HFFc6 (cell line): ENCODE results near the gene RARRES2. TPM values are rescaled to one million over a fixed set of nuclear protein-coding genes. Genes with fewer than 3 reads are reported as not detected.

Source experiments
- DNase-seq: peaks from one replicate; pipeline ENCODE4 v3.0.0-alpha.2; 2018
- H3K27ac Mint-ChIP-seq: 2 replicates; pipeline ENCODE4 v1.8.0; 2020; ENCODE audit warnings: mild to moderate bottlenecking, mixed read lengths
- H3K27me3 Mint-ChIP-seq: 2 replicates; pipeline ENCODE4 v1.8.0; 2021; ENCODE audit warnings: mild to moderate bottlenecking, moderate library complexity, mixed read lengths; ENCODE audit not compliant: insufficient read depth
- H3K36me3 Mint-ChIP-seq: 2 replicates; pipeline ENCODE4 v1.8.0; 2021; ENCODE audit warnings: low read depth, mixed read lengths
- H3K4me1 Mint-ChIP-seq: 2 replicates; pipeline ENCODE4 v1.8.0; 2020; ENCODE audit warnings: low read depth, mixed read lengths
- H3K4me3 Mint-ChIP-seq: 2 replicates; pipeline ENCODE4 v1.8.0; 2020; ENCODE audit warnings: mild to moderate bottlenecking, moderate library complexity, mixed read lengths
- H3K9me3 Mint-ChIP-seq: 2 replicates; pipeline ENCODE4 v1.8.0; 2020; ENCODE audit warnings: mild to moderate bottlenecking, mixed read lengths
- CTCF ChIP-seq: fragments of 200-600 bp; sonication (generic); IDR thresholded peaks from 2 replicates; pipeline ENCODE4 v1.5.0; 2021; ENCODE audit warnings: antibody characterized with exemption, mild to moderate bottlenecking
- total RNA-seq, 6 experiments: library from RNA; stranded (reverse); fragmentation: NEBNext Ultra II Directional; extraction: Animal tissue kit (Norgen Biotek cat#: 25700); gene quantifications; 2 replicates in 1 of 6; 3 replicates in 5 of 6; pipeline ENCODE4 v1.2.3, GENCODE V29; 2021

Gene RARRES2
- total RNA-seq, 6 experiments from 2014 or later, result 0.28 to 0.39 TPM; not detected in 4

- Mint-ChIP-seq H3K4me1 (no peaks in the 10 kb centered on the region; the same call in 1 of the 2 replicates), H3K4me3 (no peak overlapping the region), H3K27me3 (no peaks in the 10 kb centered on the region; the same call in none of the 2 replicates), H3K36me3 (no peaks in the 10 kb centered on the region), H3K27ac (no peak overlapping the region), H3K9me3 (no peaks in the 10 kb centered on the region)
- no peak for DNase-seq
- no peak for TF ChIP-seq CTCF
Observed at GRCh38 chr7:150358988-150359621, 17.7 kb upstream of the RARRES2 start.

- Mint-ChIP-seq H3K9me3 (no peaks in the 10 kb centered on the region), H3K36me3 (no peaks in the 10 kb centered on the region), H3K4me1 (no peaks in the 10 kb centered on the region; the same call in 1 of the 2 replicates), H3K4me3 (no peak overlapping the region), H3K27ac (no peak overlapping the region), H3K27me3 (no peaks in the 10 kb centered on the region; the same call in none of the 2 replicates)
- no peak for TF ChIP-seq CTCF
- no peak for DNase-seq
Observed at GRCh38 chr7:150358433-150358832, 17.0 kb upstream of the RARRES2 start.

- H3K27ac Mint-ChIP-seq, result no peak overlapping the region
- no peak for DNase-seq
- no peaks in the 10 kb centered on the region; the same call in 1 of the 2 replicates for H3K4me1 Mint-ChIP-seq
- H3K4me3 Mint-ChIP-seq, result no peak overlapping the region
- H3K36me3 Mint-ChIP-seq, result no peaks in the 10 kb centered on the region
- no peaks in the 10 kb centered on the region for H3K9me3 Mint-ChIP-seq
- no peak for TF ChIP-seq CTCF
- H3K27me3 Mint-ChIP-seq, result no peaks in the 10 kb centered on the region; the same call in none of the 2 replicates
Observed at GRCh38 chr7:150357771-150358427, 16.5 kb upstream of the RARRES2 start.

- no peak for TF ChIP-seq CTCF
- no peaks in the 10 kb centered on the region for H3K9me3 Mint-ChIP-seq
- no peaks in the 10 kb centered on the region; the same call in 1 of the 2 replicates for H3K4me1 Mint-ChIP-seq
- no peak overlapping the region for H3K27ac Mint-ChIP-seq
- H3K36me3 Mint-ChIP-seq, result no peaks in the 10 kb centered on the region
- H3K27me3 Mint-ChIP-seq, result no peaks in the 10 kb centered on the region; the same call in none of the 2 replicates
- no peak for DNase-seq
- no peak overlapping the region for H3K4me3 Mint-ChIP-seq
Observed at GRCh38 chr7:150357270-150357669, 15.8 kb upstream of the RARRES2 start.

GRCh38 chr7:150356265-150356897 lies 15.0 kb upstream of the RARRES2 start:
- no peak for DNase-seq
- H3K9me3 Mint-ChIP-seq, result no peaks in the 10 kb centered on the region
- H3K27me3 Mint-ChIP-seq, result no peaks in the 10 kb centered on the region; the same call in none of the 2 replicates
- H3K27ac Mint-ChIP-seq, result no peak overlapping the region
- no peaks in the 10 kb centered on the region; the same call in 1 of the 2 replicates for H3K4me1 Mint-ChIP-seq
- H3K36me3 Mint-ChIP-seq, result no peaks in the 10 kb centered on the region
- H3K4me3 Mint-ChIP-seq, result no peak overlapping the region
- peak; percentile 87 for TF ChIP-seq CTCF
